ENCODE measurements around the gene ADCY2. TPM values are rescaled to one million over a fixed set of nuclear protein-coding genes. Genes with fewer than 3 reads are reported as not detected.
A peak's percentile ranks its signal among the peaks of the same experiment; 100 is the strongest.

The ADCY2 gene
- total and polyA plus RNA-seq, 4 donors = 0.56 to 9.3 (median 6.7) TPM

DNA sequence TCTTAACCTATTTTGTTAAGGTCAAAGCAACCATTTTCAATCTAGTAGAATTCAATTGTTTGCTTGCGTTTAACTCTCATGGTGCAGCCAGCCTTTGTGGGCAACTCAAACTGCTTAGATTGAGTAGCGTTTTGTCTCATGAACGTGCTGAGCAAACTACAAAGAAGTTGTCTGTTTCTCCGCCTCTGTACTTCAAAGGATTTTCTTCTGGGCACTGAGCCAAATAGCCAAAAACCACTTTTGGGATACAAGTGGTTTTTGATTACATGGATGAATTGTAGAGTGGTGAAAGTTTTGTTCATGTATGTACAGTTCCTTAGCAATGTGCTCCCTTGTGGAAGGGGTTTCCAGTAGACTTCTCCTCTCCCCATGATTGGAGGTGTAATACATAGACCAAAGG, 332.1 kb downstream of the ADCY2 start:
- intact Hi-C loops (cut with DNase I) = no loop called here
- DNase-seq (no peak), ATAC-seq (ENCODE audit: low FRiP score) (no peak)
- no peak overlapping the region for H3K4me3 ChIP-seq (ENCODE audit: low read length in 2 of 2)
- H3K4me1 ChIP-seq (ENCODE audit: control insufficient read depth in 1 of 2, insufficient read depth in 2 of 2, low read length in 2 of 2) = no peaks in the 10 kb centered on the region
- H3K36me3 ChIP-seq (ENCODE audit: control insufficient read depth in 1 of 2, insufficient read depth in 2 of 2, low read length in 1 of 2) = no peaks in the 10 kb centered on the region
- no peak overlapping the region for H3K27ac ChIP-seq (ENCODE audit: low read depth in 1 of 2, low read length in 2 of 2)
- 55 to 62% methylated on average over 4 of the region's 4 CpGs for WGBS, 2 donors
- no peaks in the 10 kb centered on the region for H3K27me3 ChIP-seq (ENCODE audit: control insufficient read depth in 1 of 2, insufficient read depth in 2 of 2, low read length in 1 of 2)
- H3K9me3 ChIP-seq (ENCODE audit: control insufficient read depth, low read length) = no peaks in the 10 kb centered on the region

DNA sequence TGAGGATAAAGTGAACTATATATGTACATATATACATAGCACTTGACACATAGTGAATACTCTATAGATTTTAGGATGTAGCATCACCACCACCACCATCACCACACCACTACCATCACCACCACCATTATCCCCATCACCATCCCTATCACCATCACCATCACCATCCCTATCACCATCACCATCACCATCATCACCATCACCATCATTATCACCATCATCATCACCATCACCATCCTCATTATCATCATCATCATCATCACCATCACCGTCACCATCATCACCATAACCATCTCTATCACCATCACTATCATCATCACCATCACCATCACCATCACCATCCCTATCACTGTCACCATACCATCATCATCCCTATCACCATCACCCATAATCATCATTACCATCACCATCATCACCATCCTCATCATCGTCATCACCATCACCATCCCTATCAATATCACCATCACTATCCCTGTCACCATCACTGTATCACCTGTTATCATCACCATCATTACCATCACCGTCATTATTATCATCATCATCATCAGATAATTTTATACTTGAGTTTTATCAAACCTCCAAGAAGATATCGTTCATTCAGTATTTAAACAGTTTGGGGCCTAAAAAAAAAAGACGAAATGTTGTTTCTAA, 345.6 kb downstream of the ADCY2 start:
- intact Hi-C loops (cut with DNase I) = no loop called here
- WGBS, 2 donors = 94 to 95% methylated on average over 5 of the region's 5 CpGs
- no peak for ATAC-seq (ENCODE audit: low FRiP score)

DNA sequence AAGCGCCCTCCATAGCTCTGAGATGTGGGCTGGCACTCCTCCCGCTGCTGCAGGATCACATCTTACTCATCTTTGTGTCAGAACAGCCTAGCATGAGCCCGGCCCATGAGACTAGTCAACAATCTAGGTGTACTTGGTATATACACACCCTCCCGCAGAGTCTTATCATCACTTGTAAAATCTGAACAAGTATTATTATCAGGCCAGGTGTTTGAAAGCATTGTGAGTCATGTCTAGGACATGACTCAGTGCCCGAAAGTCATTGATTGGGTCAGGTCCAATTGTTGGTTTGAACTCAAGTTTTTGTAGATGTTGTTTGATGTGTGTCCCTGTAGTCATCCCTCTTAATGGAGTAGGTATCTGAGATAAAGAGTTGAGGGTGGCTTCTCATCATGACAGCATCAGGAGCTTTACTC, 346.3 kb downstream of the ADCY2 start:
- intact Hi-C loops (cut with DNase I) = no loop called here
- H3K4me3 ChIP-seq (ENCODE audit: low read length in 2 of 2) = no peak overlapping the region
- 86 to 88% methylated on average over 5 of the region's 5 CpGs for WGBS, 2 donors

More for the DNA sequence above, 345.6 kb downstream of the ADCY2 start:
- Histone ChIP-seq H3K36me3 (ENCODE audit: control insufficient read depth in 1 of 2, insufficient read depth in 2 of 2, low read length in 1 of 2) (no peaks in the 10 kb centered on the region), H3K4me3 (ENCODE audit: low read length in 2 of 2) (no peak overlapping the region), H3K4me1 (ENCODE audit: control insufficient read depth in 1 of 2, insufficient read depth in 2 of 2, low read length in 2 of 2) (no peaks in the 10 kb centered on the region), H3K27me3 (ENCODE audit: control insufficient read depth in 1 of 2, insufficient read depth in 2 of 2, low read length in 1 of 2) (no peaks in the 10 kb centered on the region), H3K27ac (ENCODE audit: low read depth in 1 of 2, low read length in 2 of 2) (no peak overlapping the region), H3K9me3 (ENCODE audit: control insufficient read depth, low read length) (no peaks in the 10 kb centered on the region)
- no peak for DNase-seq

DNA sequence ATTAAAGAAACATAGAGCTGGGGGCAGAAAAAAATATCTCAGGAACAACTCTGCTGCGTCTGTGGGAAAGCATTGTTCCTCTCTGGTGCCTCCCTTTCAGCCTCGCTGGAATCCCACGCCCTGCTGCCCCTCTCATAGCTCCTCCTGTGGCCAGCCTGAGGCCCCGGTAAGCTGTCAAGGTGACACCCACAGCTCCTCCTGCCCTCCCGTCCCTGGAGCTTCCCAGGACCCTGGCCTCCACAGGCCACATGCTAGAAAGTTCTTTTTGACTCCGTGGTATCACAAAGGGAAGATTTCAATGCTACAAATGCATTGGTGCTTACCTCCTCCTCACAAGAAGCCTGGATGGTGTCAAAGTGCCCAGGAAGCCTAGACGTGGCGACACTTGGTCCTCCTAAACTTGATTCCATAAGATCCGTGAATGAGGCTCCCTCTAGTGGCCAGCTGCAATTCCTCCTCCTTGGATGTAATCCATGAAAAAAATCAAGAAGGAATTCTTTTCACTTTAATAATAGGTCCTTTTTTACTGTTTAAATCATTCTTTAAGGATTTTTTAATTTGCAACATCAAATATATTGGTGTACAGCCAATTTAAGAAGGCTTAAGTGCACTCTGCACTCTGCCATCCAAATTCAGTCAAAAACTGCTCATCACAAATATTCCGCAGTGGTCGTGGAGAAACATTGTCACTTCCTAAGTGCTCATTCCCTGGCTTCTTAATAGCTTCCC, 350.1 kb downstream of the ADCY2 start:
- ATAC-seq (ENCODE audit: low FRiP score) (no peak), DNase-seq (peak; percentile 80 to 85)
- H3K4me3 ChIP-seq (ENCODE audit: low read length in 2 of 2) = no peak overlapping the region
- H3K27ac ChIP-seq (ENCODE audit: low read depth in 1 of 2, low read length in 2 of 2) = no peak overlapping the region
- 23 to 25% methylated on average over 11 of the region's 11 CpGs for WGBS, 2 donors
- H3K36me3 ChIP-seq (ENCODE audit: control insufficient read depth in 1 of 2, insufficient read depth in 2 of 2, low read length in 1 of 2) = no peaks in the 10 kb centered on the region
- H3K9me3 ChIP-seq (ENCODE audit: control insufficient read depth, low read length) = no peaks in the 10 kb centered on the region
- H3K27me3 ChIP-seq (ENCODE audit: control insufficient read depth in 1 of 2, insufficient read depth in 2 of 2, low read length in 1 of 2) = no peaks in the 10 kb centered on the region
- intact Hi-C loops (cut with DNase I) = loop anchor here (2.0 to 5.0 kb wide), 3 partner anchors 57 to 979 kb away; partner anchors contain the start of gene ADCY2 (in 2 of the 2)
- no peaks in the 10 kb centered on the region for H3K4me1 ChIP-seq (ENCODE audit: control insufficient read depth in 1 of 2, insufficient read depth in 2 of 2, low read length in 2 of 2)

More for the DNA sequence above, 346.3 kb downstream of the ADCY2 start:
- Histone ChIP-seq H3K27me3 (ENCODE audit: control insufficient read depth in 1 of 2, insufficient read depth in 2 of 2, low read length in 1 of 2) (no peaks in the 10 kb centered on the region), H3K9me3 (ENCODE audit: control insufficient read depth, low read length) (no peaks in the 10 kb centered on the region), H3K27ac (ENCODE audit: low read depth in 1 of 2, low read length in 2 of 2) (no peak overlapping the region), H3K36me3 (ENCODE audit: control insufficient read depth in 1 of 2, insufficient read depth in 2 of 2, low read length in 1 of 2) (no peaks in the 10 kb centered on the region), H3K4me1 (ENCODE audit: control insufficient read depth in 1 of 2, insufficient read depth in 2 of 2, low read length in 2 of 2) (no peaks in the 10 kb centered on the region)
- DNase-seq (no peak), ATAC-seq (ENCODE audit: low FRiP score) (no peak)

DNA sequence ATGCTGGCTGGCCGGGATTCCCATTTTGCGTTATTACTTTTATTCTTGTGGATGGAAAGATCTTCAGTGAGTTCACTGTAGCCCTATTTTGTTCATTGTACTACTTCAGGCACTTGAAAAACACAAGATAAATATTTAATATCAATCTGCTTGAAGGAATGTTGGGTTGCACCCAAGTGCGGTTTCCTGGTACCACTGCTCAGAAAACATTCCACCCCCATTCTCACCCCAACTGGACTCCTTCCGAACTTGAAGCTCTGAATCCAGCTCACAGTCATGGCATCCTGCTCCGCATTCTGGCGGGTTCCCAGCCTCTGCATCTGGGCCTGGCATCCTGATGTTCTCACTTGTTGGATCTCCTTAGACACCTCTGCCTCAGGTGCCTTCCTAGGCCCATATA, 351.8 kb downstream of the ADCY2 start:
- H3K27me3 ChIP-seq (ENCODE audit: control insufficient read depth in 1 of 2, insufficient read depth in 2 of 2, low read length in 1 of 2) = no peaks in the 10 kb centered on the region
- peak; percentile 22 for ATAC-seq (ENCODE audit: low FRiP score)
- 64 to 80% methylated on average over 6 of the region's 6 CpGs for WGBS, 2 donors
- no peak for DNase-seq
- H3K27ac ChIP-seq (ENCODE audit: low read depth in 1 of 2, low read length in 2 of 2) = no peak overlapping the region
- no peaks in the 10 kb centered on the region for H3K36me3 ChIP-seq (ENCODE audit: control insufficient read depth in 1 of 2, insufficient read depth in 2 of 2, low read length in 1 of 2)
- intact Hi-C loops (cut with DNase I) = loop anchor here (5.0 kb wide), 2 partner anchors 350 to 980 kb away; partner anchors contain the start of gene ADCY2 (in 2 of the 2)
- H3K9me3 ChIP-seq (ENCODE audit: control insufficient read depth, low read length) = no peaks in the 10 kb centered on the region
- no peak overlapping the region for H3K4me3 ChIP-seq (ENCODE audit: low read length in 2 of 2)
- H3K4me1 ChIP-seq (ENCODE audit: control insufficient read depth in 1 of 2, insufficient read depth in 2 of 2, low read length in 2 of 2) = no peaks in the 10 kb centered on the region

DNA sequence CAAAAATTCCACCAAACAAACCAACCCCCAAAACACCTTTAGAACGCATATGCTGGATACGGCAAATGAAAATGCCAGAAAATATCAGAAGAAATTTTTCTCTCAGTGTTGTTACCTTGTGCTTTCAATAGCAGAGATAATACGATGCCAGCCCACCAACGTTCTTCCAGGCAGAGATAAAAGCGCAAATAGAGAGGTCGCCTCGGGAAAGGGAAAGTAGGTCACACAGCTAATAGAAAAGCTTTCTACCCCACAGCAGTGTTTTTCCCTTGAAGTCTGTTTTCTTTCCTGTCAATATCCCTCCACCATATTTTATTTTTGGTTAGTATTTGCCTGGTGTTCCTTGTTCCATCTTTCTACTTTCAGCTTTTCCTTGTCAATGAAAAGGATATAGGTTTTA, 353.7 kb downstream of the ADCY2 start:
- H3K36me3 ChIP-seq (ENCODE audit: control insufficient read depth in 1 of 2, insufficient read depth in 2 of 2, low read length in 1 of 2) = no peaks in the 10 kb centered on the region
- WGBS, 2 donors = 78 to 85% methylated on average over 7 of the region's 7 CpGs
- no peak for ATAC-seq (ENCODE audit: low FRiP score)
- H3K27ac ChIP-seq (ENCODE audit: low read depth in 1 of 2, low read length in 2 of 2) = no peak overlapping the region
- H3K4me3 ChIP-seq (ENCODE audit: low read length in 2 of 2) = no peak overlapping the region
- no peak for DNase-seq
- H3K9me3 ChIP-seq (ENCODE audit: control insufficient read depth, low read length) = no peaks in the 10 kb centered on the region
- H3K4me1 ChIP-seq (ENCODE audit: control insufficient read depth in 1 of 2, insufficient read depth in 2 of 2, low read length in 2 of 2) = no peaks in the 10 kb centered on the region
- intact Hi-C loops (cut with DNase I) = loop anchor here (5.0 to 10.0 kb wide), 4 partner anchors 352 to 1115 kb away; partner anchors contain the start of genes ADCY2 (in 2 of the 2), NSUN2 (in 1 of the 2) and SRD5A1 (in 1 of the 2)
- no peaks in the 10 kb centered on the region for H3K27me3 ChIP-seq (ENCODE audit: control insufficient read depth in 1 of 2, insufficient read depth in 2 of 2, low read length in 1 of 2)

DNA sequence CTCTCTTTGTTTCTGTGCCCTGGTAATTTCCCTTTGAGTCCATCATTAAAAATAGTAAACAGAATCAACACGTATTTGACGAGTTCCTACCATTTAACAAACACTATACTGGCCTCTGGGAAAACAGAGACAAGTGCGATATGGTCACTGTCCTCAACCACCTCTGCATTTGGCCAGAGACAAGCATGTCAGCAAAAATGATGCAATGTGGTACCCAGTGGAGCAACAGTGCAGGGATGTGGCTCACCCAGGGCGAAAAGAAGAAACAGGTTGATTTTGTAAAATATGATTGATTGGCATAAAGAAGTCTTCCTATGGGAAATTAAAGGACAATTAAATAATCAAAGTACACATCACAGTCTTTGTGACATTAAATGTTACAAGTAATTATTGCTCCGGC, 355.9 kb downstream of the ADCY2 start:
- Histone ChIP-seq H3K4me1 (ENCODE audit: control insufficient read depth in 1 of 2, insufficient read depth in 2 of 2, low read length in 2 of 2) (no peaks in the 10 kb centered on the region), H3K27me3 (ENCODE audit: control insufficient read depth in 1 of 2, insufficient read depth in 2 of 2, low read length in 1 of 2) (no peaks in the 10 kb centered on the region), H3K9me3 (ENCODE audit: control insufficient read depth, low read length) (no peaks in the 10 kb centered on the region), H3K4me3 (ENCODE audit: low read length in 2 of 2) (no peak overlapping the region), H3K36me3 (ENCODE audit: control insufficient read depth in 1 of 2, insufficient read depth in 2 of 2, low read length in 1 of 2) (no peaks in the 10 kb centered on the region), H3K27ac (ENCODE audit: low read depth in 1 of 2, low read length in 2 of 2) (no peak overlapping the region)
- DNase-seq = no peak
- intact Hi-C loops (cut with DNase I) = loop anchor here (10.0 kb wide), 2 partner anchors 497 to 1117 kb away; partner anchors contain the start of genes NSUN2 (in 1 of the 2) and SRD5A1 (in 1 of the 2)
- no peak for ATAC-seq (ENCODE audit: low FRiP score)
- WGBS, 2 donors = 82 to 88% methylated on average over 5 of the region's 5 CpGs

DNA sequence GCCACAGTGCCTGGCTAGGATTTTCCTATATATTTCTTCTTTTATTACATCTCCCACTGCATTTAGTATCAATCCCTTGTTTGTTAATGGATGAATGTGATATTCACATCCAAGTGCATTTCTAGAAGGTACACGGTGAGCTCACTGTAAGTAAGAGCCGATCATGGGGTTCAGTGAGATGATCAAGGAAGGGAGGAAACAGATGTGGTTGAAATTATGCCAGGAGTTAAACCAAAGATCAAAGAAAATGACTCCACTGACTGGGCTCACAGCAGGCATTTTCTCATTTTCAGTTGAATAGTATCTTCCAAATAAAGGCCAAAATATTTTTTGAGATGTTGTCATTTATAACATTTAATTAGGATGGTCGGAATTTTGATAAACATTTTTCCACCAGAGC, 357.2 kb downstream of the ADCY2 start:
- Histone ChIP-seq H3K4me3 (ENCODE audit: low read length in 2 of 2) (no peak overlapping the region), H3K27ac (ENCODE audit: low read depth in 1 of 2, low read length in 2 of 2) (no peak overlapping the region), H3K9me3 (ENCODE audit: control insufficient read depth, low read length) (no peaks in the 10 kb centered on the region), H3K27me3 (ENCODE audit: control insufficient read depth in 1 of 2, insufficient read depth in 2 of 2, low read length in 1 of 2) (no peaks in the 10 kb centered on the region), H3K36me3 (ENCODE audit: control insufficient read depth in 1 of 2, insufficient read depth in 2 of 2, low read length in 1 of 2) (no peaks in the 10 kb centered on the region), H3K4me1 (ENCODE audit: control insufficient read depth in 1 of 2, insufficient read depth in 2 of 2, low read length in 2 of 2) (no peaks in the 10 kb centered on the region)
- WGBS, 2 donors = 70 to 72% methylated on average over 3 of the region's 3 CpGs
- ATAC-seq (ENCODE audit: low FRiP score) (no peak), DNase-seq (no peak)
- intact Hi-C loops (cut with DNase I) = loop anchor here (10.0 kb wide), 2 partner anchors 498 to 1118 kb away; partner anchors contain the start of genes NSUN2 (in 1 of the 2) and SRD5A1 (in 1 of the 2)

Data from aorta (tissue), 5 donors.